Stimulated activated memory B cell treated with anti-CD40 and anti-IgM and Interleukin-4, amounts not matched to agents 10 μg/mL and 1 μg/mL and 100 μg/mL, for 72 hours (primary cell): Measurements from ENCODE around the gene CST3.

Experiments
- ATAC-seq: fragments of 150-1000 bp; cut with Tn5 transposase; 2 replicates; pipeline ENCODE4 v1.10.0; 2021
- H3K27ac Mint-ChIP-seq: one replicate; pipeline ENCODE4 v1.8.0; 2022; ENCODE audit warnings: mild to moderate bottlenecking, mixed read lengths
- H3K27me3 Mint-ChIP-seq: one replicate; pipeline ENCODE4 v1.8.0; 2022; ENCODE audit warnings: mixed read lengths
- H3K36me3 Mint-ChIP-seq: one replicate; pipeline ENCODE4 v1.8.0; 2022; ENCODE audit warnings: mixed read lengths
- H3K4me1 Mint-ChIP-seq: one replicate; pipeline ENCODE4 v1.8.0; 2022; ENCODE audit warnings: mixed read lengths
- H3K4me3 Mint-ChIP-seq: one replicate; pipeline ENCODE4 v1.8.0; 2022; ENCODE audit warnings: mild to moderate bottlenecking, moderate library complexity, mixed read lengths
- H3K9me3 Mint-ChIP-seq: one replicate; pipeline ENCODE4 v1.8.0; 2022; ENCODE audit warnings: mixed read lengths

CST3 gene

DNA sequence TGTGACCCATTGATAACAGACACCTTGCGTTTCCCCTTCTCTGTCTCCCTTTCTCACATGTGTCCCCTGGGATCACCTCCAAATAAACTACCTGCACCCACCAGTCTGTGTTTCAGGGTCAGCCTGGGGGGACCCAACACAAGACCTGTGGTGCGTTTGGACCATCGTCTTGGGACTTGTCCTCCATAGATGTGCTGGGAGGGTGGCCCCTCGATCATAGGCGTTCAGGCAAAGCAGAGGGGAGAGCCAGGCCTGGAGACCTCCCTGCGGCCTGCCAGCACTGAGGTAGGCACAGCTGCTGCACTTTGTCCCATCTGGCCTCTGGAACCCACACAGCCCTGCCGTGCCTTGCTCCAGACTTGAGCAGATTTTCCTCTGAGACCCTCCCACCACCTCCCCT is 50.1 kb downstream of the CST3 start:
- no peak for ATAC-seq
- H3K4me3 Mint-ChIP-seq, result no peak overlapping the region
- no peak overlapping the region for H3K27ac Mint-ChIP-seq
- no peaks in the 10 kb centered on the region for H3K4me1 Mint-ChIP-seq
- no peaks in the 10 kb centered on the region for H3K9me3 Mint-ChIP-seq
- no peaks in the 10 kb centered on the region for H3K36me3 Mint-ChIP-seq
- peaks cover 29% of the 10 kb centered on the region for H3K27me3 Mint-ChIP-seq

DNA sequence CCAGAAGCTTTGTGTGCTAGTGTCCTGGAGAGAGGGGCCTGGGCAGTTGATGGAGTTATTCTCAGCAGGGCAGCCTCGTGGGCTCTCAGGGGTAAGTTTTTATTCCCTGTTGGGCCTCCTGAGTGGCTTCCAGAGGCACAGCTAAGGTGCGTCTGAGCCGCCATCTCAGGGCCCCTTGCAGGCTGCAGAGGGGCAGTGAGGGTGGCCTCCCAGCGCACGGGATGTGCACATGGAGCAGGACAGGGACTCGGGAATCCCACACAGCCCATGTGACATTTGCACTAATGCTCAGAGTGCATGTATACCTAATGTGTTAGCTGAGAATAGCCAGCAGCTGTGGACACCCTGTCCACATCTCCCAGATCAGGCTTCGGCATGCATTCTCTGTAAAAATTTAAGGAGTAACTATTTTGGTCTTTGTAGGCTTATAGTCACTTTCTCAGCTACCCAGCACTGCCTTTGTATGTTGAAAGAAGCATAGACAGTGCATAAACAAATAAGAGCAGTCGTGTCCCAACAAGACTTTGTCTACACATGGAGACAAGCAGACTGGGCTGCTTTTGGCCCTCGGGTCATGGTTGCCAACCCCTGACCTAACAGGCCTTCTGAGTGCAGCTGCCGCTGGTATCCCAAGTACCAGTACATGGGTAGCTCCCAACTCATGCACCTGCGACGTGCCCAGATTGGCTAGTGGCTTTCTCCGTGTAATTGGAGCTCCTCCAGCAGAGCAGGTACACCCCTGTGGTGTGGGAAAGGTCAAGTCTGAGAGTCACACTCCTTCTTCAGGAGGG is 50.8 kb downstream of the CST3 start:
- Mint-ChIP-seq H3K4me1 (no peaks in the 10 kb centered on the region), H3K9me3 (no peaks in the 10 kb centered on the region), H3K4me3 (no peak overlapping the region), H3K27me3 (peaks cover 29% of the 10 kb centered on the region), H3K27ac (no peak overlapping the region), H3K36me3 (no peaks in the 10 kb centered on the region)
- ATAC-seq, result no peak

DNA sequence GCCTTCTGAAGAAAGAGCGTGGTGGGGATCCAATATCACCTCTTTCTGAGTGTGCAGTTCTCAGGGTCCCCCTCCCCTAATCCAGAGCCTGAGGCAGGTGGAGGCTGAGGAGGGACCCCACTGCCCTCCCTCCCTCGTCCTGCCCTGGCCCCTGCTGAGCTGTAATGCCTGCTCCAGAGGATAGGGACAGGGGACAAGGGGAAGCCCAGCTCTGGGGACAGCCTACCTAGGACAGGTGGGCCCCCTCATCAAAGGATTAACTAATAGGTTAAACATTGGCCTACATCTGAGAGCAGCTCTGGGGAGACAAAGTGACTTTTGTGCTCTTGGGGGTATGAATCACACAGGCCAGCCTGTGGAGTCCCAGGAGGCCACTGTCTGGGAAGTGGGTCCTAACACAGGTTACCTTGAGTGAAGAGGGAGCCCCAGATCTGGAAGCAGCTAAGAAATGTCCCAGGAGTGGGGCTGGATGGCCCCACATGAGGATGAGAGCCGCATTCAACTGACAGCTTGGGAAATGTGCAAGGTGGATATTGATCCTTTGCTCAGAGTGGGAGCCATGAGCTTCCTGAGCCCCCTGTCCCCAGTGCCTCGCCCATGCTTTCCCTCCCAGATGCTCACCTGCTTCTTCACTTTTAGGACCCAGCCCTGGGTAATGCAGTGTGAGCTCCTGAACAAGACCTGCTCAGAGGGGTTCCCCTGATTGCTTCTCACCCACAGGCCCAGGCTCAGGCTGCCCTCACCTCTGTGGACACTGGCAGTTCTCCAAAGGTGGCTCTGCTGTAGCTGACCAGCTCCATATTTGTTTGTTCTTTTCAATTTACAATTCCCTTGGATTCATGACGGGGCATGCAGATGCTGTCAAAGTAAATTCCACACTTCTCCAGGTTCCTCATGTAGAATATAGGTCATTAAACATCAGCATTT is 51.7 kb downstream of the CST3 start:
- H3K4me3 Mint-ChIP-seq, result no peak overlapping the region
- H3K27me3 Mint-ChIP-seq, result peaks cover 29% of the 10 kb centered on the region
- ATAC-seq, result peak; percentile 31

DNA sequence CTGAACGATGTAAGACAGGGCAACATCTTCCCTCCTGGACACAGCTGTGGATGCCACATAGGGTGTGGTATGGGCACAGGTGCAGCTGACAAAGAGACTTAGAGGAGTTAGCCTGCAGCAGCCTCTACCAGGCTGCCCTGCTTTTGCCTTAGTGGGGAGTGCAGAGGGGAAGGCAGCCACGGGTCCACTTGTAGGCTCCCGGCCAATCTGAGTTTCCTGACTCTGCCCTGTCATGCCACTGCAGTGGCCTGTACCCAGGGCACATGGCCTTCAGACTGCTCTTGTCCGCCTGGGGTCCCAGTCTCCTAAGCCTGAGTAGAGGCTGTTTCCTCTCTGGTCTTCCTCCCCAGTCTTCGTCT is 52.3 kb downstream of the CST3 start:
- Mint-ChIP-seq H3K36me3 (no peaks in the 10 kb centered on the region), H3K9me3 (no peaks in the 10 kb centered on the region), H3K4me1 (no peaks in the 10 kb centered on the region), H3K27ac (no peak overlapping the region), H3K4me3 (no peak overlapping the region), H3K27me3 (peaks cover 29% of the 10 kb centered on the region)
- ATAC-seq, result peak; percentile 47

More for the DNA sequence above, 51.7 kb downstream of the CST3 start:
- Mint-ChIP-seq H3K4me1 (no peaks in the 10 kb centered on the region), H3K36me3 (no peaks in the 10 kb centered on the region), H3K27ac (no peak overlapping the region), H3K9me3 (no peaks in the 10 kb centered on the region)

DNA sequence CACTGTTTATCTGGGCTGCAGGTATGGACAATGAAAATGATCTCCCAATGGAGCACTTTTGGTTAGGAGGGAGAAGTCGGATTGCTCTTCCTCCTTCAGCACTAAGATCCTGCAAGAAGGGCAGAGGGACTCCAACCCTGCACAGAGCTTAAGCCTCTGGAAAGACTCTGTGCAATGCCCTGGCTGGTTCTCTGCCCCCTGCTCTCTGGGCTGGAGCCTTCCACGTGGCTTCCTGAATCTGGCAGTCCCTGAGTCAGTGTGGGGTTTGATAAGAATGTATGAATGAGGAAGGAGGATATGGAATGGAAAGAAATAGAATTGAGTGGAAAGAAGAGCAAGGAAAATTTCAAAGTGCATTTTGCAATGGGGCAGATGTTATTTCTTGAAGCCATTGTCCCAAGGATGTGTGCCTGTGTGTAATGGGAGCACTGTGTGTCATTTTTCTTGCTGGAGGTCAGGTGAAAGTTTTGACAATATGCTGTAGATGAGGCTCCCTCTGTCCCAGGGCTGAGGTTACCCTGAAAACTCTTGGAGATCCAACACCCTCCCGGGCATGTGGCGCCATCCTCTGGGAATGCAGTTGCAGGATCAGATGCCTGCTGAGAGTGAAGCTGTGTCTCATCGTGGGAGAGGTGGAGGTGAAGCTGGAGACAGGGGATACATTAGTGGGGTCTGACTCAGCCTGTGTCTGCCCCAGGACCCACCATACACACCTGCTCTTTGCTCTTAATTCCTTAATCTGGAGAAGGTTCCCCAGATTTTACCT is 53.1 kb downstream of the CST3 start:
- peaks cover 29% of the 10 kb centered on the region for H3K27me3 Mint-ChIP-seq
- H3K4me1 Mint-ChIP-seq, result no peaks in the 10 kb centered on the region
- ATAC-seq, result no peak
- H3K9me3 Mint-ChIP-seq, result no peaks in the 10 kb centered on the region
- no peak overlapping the region for H3K27ac Mint-ChIP-seq
- H3K36me3 Mint-ChIP-seq, result no peaks in the 10 kb centered on the region
- no peak overlapping the region for H3K4me3 Mint-ChIP-seq
